Measurements from ENCODE around the gene TPRG1. TPM values are rescaled to one million over a fixed set of nuclear protein-coding genes. Genes with fewer than 3 reads are reported as not detected.
"Not testable (repeated sequence)": the region's sequence is repeated elsewhere in the genome, so short reads cannot be mapped to it uniquely, and the experiment has no call there.

Gene TPRG1
- total RNA-seq, 1 donor = 1.3 TPM

- TF ChIP-seq CTCF (IDR thresholded peaks at IDR 0.05; ENCODE audit: insufficient read depth, low read depth, low read length) = no peak
- no peak for DNase-seq (ENCODE audit: low read depth)
Measured at GRCh38 chr3:189320511-189320910, 148.7 kb downstream of the TPRG1 start.

GRCh38 chr3:189322339-189322738 lies 150.6 kb downstream of the TPRG1 start:
- no peak overlapping the region for H3K4me3 ChIP-seq (ENCODE audit: low read depth, low read length)
- TF ChIP-seq CTCF (IDR thresholded peaks at IDR 0.05; ENCODE audit: insufficient read depth, low read depth, low read length) = no peak
- no peak for DNase-seq (ENCODE audit: low read depth)

More at GRCh38 chr3:189320511-189320910, 148.7 kb downstream of the TPRG1 start:
- H3K4me3 ChIP-seq (ENCODE audit: low read depth, low read length) = no peak overlapping the region

GRCh38 chr3:189324538-189325138 lies 152.9 kb downstream of the TPRG1 start:
- TF ChIP-seq CTCF (IDR thresholded peaks at IDR 0.05; ENCODE audit: insufficient read depth, low read depth, low read length) = no peak
- peak; percentile 77 for DNase-seq (ENCODE audit: low read depth)
- no peak overlapping the region for H3K4me3 ChIP-seq (ENCODE audit: low read depth, low read length)

- no peak for TF ChIP-seq CTCF (IDR thresholded peaks at IDR 0.05; ENCODE audit: insufficient read depth, low read depth, low read length)
- DNase-seq (ENCODE audit: low read depth) = peak; percentile 65
- no peak overlapping the region for H3K4me3 ChIP-seq (ENCODE audit: low read depth, low read length)
Measured at GRCh38 chr3:189325454-189325853, 153.7 kb downstream of the TPRG1 start.

GRCh38 chr3:189329630-189330029 lies 157.9 kb downstream of the TPRG1 start:
- H3K4me3 ChIP-seq (ENCODE audit: low read depth, low read length); DNase-seq (ENCODE audit: low read depth): not testable (repeated sequence)

GRCh38 chr3:189330066-189330465 lies 158.3 kb downstream of the TPRG1 start:
- no peak overlapping the region for H3K4me3 ChIP-seq (ENCODE audit: low read depth, low read length)
- DNase-seq (ENCODE audit: low read depth) = no peak
- TF ChIP-seq CTCF (IDR thresholded peaks at IDR 0.05; ENCODE audit: insufficient read depth, low read depth, low read length) = no peak

GRCh38 chr3:189331002-189331418 lies 159.2 kb downstream of the TPRG1 start:
- TF ChIP-seq CTCF (IDR thresholded peaks at IDR 0.05; ENCODE audit: insufficient read depth, low read depth, low read length) = no peak
- DNase-seq (ENCODE audit: low read depth) = no peak
- H3K4me3 ChIP-seq (ENCODE audit: low read depth, low read length) = no peak overlapping the region

All from fibroblast of villous mesenchyme (primary cell).